Liver (tissue), 3 donors: ENCODE measurements around the gene KLK3.

Source experiments
- CTCF ChIP-seq: fragments of 150-350 bp; IDR thresholded peaks from 2 replicates; pipeline ENCODE4 v1.5.1; 2017; ENCODE audit warnings: improper control_type of control experiment, low read depth, low read length; ENCODE audit not compliant: missing input control
- JUND ChIP-seq, 2 donors: IDR thresholded peaks; 2 replicates each; pipeline ENCODE4 v1.6.1; 2016; ENCODE audit warnings: antibody characterized with exemption in 2 of 2
- MAX ChIP-seq: IDR thresholded peaks from 2 replicates; pipeline ENCODE4 v1.6.1; 2016; ENCODE audit warnings: antibody characterized with exemption
- TAF1 ChIP-seq: conservative IDR thresholded peaks from 2 replicates; pipeline ENCODE4 v1.6.1; 2016; ENCODE audit warnings: antibody characterized with exemption, mild to moderate bottlenecking
- YY1 ChIP-seq: IDR thresholded peaks from 2 replicates; pipeline ENCODE4 v1.6.1; 2016; ENCODE audit warnings: antibody characterized with exemption, mild to moderate bottlenecking
- donor health status: healthy.
- donor health status: healthy.

GRCh38 chr19:50821622-50822021 is 33.1 kb upstream of the KLK3 start:
- no peak for TF ChIP-seq MAX
- TF ChIP-seq CTCF: no peak
- TF ChIP-seq YY1: no peak
- no peak for TF ChIP-seq JUND (IDR thresholded peaks at IDR 0.05)
- TF ChIP-seq TAF1: no peak
